Heart left ventricle (tissue), 13 donors: ENCODE results near the gene SCP2.

Experiments used
- CTCF ChIP-seq, 12 donors: fragments of 200-600 bp; sonication (generic) in 4 of 12; IDR thresholded peaks; one replicate each; pipeline versions ENCODE4 v1.5.0 to v1.8.0; 2018 to 2022; ENCODE audit warnings: antibody characterized with exemption in 12 of 12, mild to moderate bottlenecking in 5 of 12
- POLR2A ChIP-seq, 2 donors: fragments of 450-650 bp; IDR thresholded peaks; one replicate each; pipeline ENCODE4 v1.6.1; 2017; ENCODE audit warnings: antibody characterized with exemption in 2 of 2, mild to moderate bottlenecking in 2 of 2, moderate library complexity in 2 of 2
- donor health status: ischemic (EF 13 %, LVEDD 7.1; RV severe dilation, severe dysfunction).
- donor health status: DM: no; HTN: yes; CAD: no.
- donor health status: DM: no; HTN: no; CAD: no.
- donor health status: ischemic (EF 25% LVEDD 6.9; RV normal size, moderate dysfunction).
- donor health status: ischemic (EF 25% LVEDD 5.7; RV mildly dilated, moderate dysfunction).
- donor health status: ischemic (EF 35%, LVEDD 5.7; RV mildly dilated, moderate dysfunction).
- donor health status: nonischemic (EF 11% LVEDD 7.7; RV severe dilation, severe dysfunction).
- donor health status: DM: yes; HTN: yes; CAD: no.
- donor health status: PGD.
- donor health status: ischemic (EF 29% LVEDD 5.4; RV normal size, mild dysfunction).
- donor health status: nonischemic (EF 23%, LVEDD 6.1; RV moderate dilation, normal function).

GRCh38 chr1:53092659-53093450 is 165.8 kb downstream of the SCP2 start:
- TF ChIP-seq CTCF (IDR thresholded peaks at IDR 0.05) (no peak), POLR2A (IDR thresholded peaks at IDR 0.05) (no peak)
